Ovary (tissue), 3 donors: Measurements from ENCODE around the gene CCDC12.

ENCODE experiments used
- EP300 ChIP-seq: sonication (generic); formaldehyde crosslinking; IDR thresholded peaks from one replicate; pipeline ENCODE4 v1.6.1; 2017; ENCODE audit warnings: antibody characterized with exemption
- POLR2A ChIP-seq: fragments of 450-650 bp; IDR thresholded peaks from one replicate; pipeline ENCODE4 v1.6.1; 2017; ENCODE audit warnings: antibody characterized with exemption, mild to moderate bottlenecking, moderate library complexity
- TF ChIP-seq, protein P1 (sequence below), 3 donors: fragments of 450-650 bp in 2 of 3; fragments of 200-600 bp in 1 of 3; IDR thresholded peaks; one replicate each; pipeline versions ENCODE4 v1.5.1 to v1.8.0; 2016 to 2022; ENCODE audit warnings: antibody characterized with exemption in 3 of 3, mild to moderate bottlenecking in 1 of 3
- donor health status: DM: no; HTN: no; CAD: no.

DNA sequence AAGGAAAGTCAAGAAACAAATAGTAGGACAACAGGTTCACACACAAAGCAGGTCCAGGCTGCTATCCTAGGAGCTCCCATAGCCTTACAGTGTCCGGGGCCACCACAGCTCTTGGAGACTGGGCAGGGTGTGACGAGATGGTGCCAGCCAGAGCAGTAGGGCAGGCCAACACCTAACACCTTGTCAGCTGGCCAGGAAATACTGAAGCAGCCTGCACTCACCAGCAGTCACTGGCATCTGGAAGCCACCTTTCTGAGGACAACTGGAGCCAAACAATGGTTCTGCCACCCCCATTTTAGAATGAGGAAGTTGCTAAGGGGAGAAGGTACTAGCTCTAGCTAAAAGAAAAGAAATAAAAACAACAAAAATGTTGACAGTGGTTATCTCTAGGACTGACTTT is 47.2 kb downstream of the CCDC12 start:
- TF ChIP-seq, protein P1, sequence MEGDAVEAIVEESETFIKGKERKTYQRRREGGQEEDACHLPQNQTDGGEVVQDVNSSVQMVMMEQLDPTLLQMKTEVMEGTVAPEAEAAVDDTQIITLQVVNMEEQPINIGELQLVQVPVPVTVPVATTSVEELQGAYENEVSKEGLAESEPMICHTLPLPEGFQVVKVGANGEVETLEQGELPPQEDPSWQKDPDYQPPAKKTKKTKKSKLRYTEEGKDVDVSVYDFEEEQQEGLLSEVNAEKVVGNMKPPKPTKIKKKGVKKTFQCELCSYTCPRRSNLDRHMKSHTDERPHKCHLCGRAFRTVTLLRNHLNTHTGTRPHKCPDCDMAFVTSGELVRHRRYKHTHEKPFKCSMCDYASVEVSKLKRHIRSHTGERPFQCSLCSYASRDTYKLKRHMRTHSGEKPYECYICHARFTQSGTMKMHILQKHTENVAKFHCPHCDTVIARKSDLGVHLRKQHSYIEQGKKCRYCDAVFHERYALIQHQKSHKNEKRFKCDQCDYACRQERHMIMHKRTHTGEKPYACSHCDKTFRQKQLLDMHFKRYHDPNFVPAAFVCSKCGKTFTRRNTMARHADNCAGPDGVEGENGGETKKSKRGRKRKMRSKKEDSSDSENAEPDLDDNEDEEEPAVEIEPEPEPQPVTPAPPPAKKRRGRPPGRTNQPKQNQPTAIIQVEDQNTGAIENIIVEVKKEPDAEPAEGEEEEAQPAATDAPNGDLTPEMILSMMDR (IDR thresholded peaks at IDR 0.05): no peak
- no peak for TF ChIP-seq POLR2A
- TF ChIP-seq EP300: no peak
